ENCODE data around the gene SLC35F2.

Gene SLC35F2

DNA sequence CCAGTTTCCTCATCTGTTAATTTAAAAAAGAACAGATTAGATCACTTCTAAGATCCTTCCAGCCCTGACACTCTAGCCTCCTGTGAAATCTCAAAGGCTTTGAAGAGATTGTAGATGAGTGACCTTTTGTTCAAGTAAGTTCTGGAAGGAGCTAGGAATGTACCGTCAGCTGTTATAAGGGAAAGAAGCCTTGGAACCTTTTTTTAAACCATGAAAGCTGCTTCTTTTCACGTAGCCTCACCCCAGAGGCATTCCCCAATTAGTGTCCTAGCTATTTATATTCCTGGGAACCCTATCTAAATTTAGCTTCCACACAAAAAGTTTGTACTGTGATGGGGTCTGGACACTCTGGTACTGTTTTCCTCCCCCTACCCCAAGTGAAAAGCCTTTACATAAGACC lies 111.0 kb downstream of the SLC35F2 start:
- peaks cover 26% of the 10 kb centered on the region for H3K27me3 Mint-ChIP-seq
- H3K27ac Mint-ChIP-seq: no peak overlapping the region
- DNase-seq: no peak

DNA sequence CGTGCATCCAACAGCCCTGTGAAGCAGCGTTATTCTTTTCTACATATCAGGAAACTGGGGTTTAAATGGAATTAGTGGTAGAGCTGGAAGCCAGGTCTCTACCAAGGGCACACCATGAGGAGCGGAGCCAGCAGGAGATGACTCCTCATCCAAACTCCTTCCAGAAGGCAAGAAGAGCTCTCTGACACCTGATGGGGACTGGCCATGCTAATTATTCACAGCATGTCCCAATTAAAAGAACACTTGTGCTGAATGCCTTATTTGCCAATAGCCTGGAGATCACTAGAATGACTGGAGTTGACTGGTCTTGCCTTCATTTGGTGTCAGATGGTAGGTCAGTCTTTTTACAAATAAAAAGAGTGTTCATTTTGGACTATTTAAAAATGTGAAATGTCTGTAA lies 113.9 kb downstream of the SLC35F2 start:
- DNase-seq (no peak), ATAC-seq (no peak)
- H3K9me3 Mint-ChIP-seq: no peaks in the 10 kb centered on the region
- no peak overlapping the region for H3K4me3 Mint-ChIP-seq
- H3K27ac Mint-ChIP-seq: no peak overlapping the region
- peaks cover 38% of the 10 kb centered on the region for H3K27me3 Mint-ChIP-seq
- no peaks in the 10 kb centered on the region for H3K36me3 Mint-ChIP-seq (ENCODE audit: low read depth)
- H3K4me1 Mint-ChIP-seq: no peaks in the 10 kb centered on the region

More for the DNA sequence above, 111.0 kb downstream of the SLC35F2 start:
- Mint-ChIP-seq H3K4me3 (no peak overlapping the region), H3K36me3 (ENCODE audit: low read depth) (no peaks in the 10 kb centered on the region), H3K9me3 (no peaks in the 10 kb centered on the region), H3K4me1 (no peaks in the 10 kb centered on the region)
- no peak for ATAC-seq

DNA sequence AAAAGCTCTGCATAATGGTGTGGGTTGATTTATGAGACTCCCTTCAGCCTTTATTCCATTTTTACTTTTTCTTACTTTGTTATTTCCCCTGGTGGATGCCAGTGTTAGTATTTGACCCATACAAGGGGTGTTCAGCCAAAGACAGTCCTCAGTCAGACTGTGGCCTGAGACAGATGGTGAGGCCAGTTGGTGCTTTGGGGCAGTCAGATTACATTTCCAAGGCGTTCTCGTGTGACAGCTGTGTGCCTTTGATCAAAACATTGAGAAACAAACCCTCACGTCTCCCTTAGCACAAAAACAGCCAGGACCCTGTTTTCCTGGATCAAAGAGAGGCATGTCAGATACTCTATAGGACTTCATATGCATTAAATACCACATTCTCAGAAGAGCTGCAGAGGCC lies 115.4 kb downstream of the SLC35F2 start:
- Mint-ChIP-seq H3K9me3 (no peaks in the 10 kb centered on the region), H3K4me1 (no peaks in the 10 kb centered on the region), H3K4me3 (no peak overlapping the region), H3K36me3 (ENCODE audit: low read depth) (no peaks in the 10 kb centered on the region), H3K27me3 (peaks cover 40% of the 10 kb centered on the region), H3K27ac (no peak overlapping the region)
- no peak for DNase-seq
- ATAC-seq: no peak

DNA sequence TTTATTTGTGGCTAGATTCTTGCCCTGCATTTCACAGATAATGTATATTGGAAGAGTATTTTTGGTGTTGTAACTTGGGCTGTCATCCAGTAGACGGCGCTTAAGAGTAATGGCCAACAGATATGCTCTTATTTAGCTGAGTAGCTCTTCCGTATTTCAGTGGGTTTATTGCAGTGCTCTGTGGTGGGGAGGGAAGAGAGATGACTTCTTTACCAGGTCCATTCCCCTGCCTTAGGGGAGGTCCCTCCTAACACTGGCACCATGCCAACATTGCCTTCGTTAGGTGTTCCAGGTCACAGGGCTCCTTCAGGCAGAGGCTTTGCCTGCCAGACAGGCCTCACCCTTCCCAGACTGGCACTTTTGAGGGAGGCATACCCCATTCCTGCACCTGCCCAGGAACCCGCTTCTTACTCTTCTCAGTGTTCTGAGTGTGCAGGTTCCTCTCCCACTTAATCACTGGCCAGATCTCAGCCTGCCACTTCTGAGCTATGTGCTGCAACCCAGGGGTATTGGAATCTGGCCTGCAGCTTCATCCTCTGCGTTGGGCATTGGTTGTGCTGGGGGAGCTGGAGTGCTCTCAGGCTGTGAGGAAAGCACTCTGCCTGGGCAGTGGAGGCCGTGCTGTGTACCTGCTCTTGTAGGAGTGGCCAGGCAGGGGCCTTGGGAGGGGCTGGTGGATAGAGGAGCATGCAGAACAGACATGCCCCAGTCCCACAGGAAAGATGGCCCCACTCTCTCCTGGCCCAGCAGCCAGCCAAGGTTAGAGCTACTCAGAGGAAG lies 117.4 kb downstream of the SLC35F2 start:
- Mint-ChIP-seq H3K27ac (no peak overlapping the region), H3K27me3 (peaks cover 38% of the 10 kb centered on the region), H3K36me3 (ENCODE audit: low read depth) (no peaks in the 10 kb centered on the region), H3K4me3 (no peak overlapping the region), H3K9me3 (no peaks in the 10 kb centered on the region), H3K4me1 (no peaks in the 10 kb centered on the region)
- peak; percentile 15 for ATAC-seq
- no peak for DNase-seq

Data from activated naive CD8-positive, alpha-beta T cell treated with anti-CD3 and anti-CD28 coated beads, Interleukin-2, amount 50 U/mL, for 24 hours (primary cell).